ENCODE measurements around the gene VGF.

DNA sequence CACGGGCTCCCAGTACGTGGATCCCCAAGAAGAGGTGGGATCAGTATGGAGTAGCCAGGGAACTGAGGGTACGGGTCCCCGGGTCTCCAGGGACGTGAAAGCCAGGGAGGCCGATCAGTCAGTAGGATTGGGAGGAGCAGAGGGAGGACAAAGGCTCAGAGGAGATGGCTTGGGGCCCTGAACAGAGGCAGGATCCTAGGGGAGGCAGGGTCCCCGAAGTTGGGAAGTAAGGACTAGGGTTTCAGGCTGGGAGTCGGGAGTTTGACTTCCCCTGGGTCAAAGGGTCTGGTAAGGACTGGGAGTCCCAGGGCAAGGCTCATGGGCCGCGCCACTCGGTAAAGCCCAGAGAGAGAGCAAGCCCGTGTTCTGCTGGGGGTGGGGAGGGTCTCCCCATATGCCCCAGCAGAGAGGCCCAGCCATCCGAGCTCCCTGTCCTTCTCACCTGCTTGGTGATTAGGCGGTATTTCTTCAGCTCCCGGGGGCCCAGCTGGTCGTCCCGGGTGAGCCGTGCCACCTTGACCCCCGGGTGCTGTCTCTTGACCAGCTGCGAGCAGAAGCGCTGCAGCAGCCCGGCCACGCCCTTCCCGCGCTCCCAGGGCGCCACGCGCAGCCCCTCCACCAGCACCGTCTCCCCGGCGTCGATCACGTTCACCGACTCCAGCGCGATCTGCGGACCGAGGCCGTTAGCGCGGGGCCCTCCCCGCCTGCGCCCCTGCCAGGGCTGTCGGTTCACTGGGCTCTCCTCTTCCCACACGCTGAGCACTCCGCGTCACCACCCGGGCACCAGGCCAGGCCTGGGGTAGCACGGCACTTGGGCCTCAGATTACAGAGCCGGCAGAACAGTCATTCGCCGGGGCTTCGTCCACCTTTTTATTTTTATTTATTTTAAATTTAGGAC lies 7.7 kb upstream of the VGF start:
- TF ChIP-seq, protein P1, sequence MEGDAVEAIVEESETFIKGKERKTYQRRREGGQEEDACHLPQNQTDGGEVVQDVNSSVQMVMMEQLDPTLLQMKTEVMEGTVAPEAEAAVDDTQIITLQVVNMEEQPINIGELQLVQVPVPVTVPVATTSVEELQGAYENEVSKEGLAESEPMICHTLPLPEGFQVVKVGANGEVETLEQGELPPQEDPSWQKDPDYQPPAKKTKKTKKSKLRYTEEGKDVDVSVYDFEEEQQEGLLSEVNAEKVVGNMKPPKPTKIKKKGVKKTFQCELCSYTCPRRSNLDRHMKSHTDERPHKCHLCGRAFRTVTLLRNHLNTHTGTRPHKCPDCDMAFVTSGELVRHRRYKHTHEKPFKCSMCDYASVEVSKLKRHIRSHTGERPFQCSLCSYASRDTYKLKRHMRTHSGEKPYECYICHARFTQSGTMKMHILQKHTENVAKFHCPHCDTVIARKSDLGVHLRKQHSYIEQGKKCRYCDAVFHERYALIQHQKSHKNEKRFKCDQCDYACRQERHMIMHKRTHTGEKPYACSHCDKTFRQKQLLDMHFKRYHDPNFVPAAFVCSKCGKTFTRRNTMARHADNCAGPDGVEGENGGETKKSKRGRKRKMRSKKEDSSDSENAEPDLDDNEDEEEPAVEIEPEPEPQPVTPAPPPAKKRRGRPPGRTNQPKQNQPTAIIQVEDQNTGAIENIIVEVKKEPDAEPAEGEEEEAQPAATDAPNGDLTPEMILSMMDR (IDR thresholded peaks at IDR 0.05): no peak
- TF ChIP-seq ZFX (IDR thresholded peaks at IDR 0.05; ENCODE audit: borderline replicate concordance): no peak
